Keratinocyte (primary cell): ENCODE data around the gene MPC1. TPM values are rescaled to one million over a fixed set of nuclear protein-coding genes. Genes with fewer than 3 reads are reported as not detected.

Experiments used
- DNase-seq: peaks from one replicate; pipeline ENCODE4 v3.0.0-alpha.2; 2011; ENCODE audit warnings: low read depth, missing footprints, low spot score
- FAIRE-seq: peaks from 2 replicates; lab custom pipeline; 2011; peaks lifted over from hg19 to GRCh38; lab: Jason Lieb, UNC
- H2AFZ ChIP-seq: 2 replicates; pipeline ENCODE4 v1.6.0; 2012; ENCODE audit warnings: low read length, control low read depth, inconsistent platforms; ENCODE audit not compliant: control insufficient read depth
- H3K27ac ChIP-seq: 2 replicates; pipeline ENCODE4 v1.5.1; 2011; ENCODE audit warnings: low read length; ENCODE audit not compliant: control insufficient read depth, insufficient read depth
- H3K27me3 ChIP-seq: 3 replicates; pipeline ENCODE4 v1.6.0; 2011; ENCODE audit warnings: low read length; ENCODE audit not compliant: control insufficient read depth, insufficient read depth; ENCODE audit errors: extremely low read depth
- H3K36me3 ChIP-seq, 2 experiments: 2 replicates in 1 of 2; 3 replicates in 1 of 2; pipeline ENCODE4 v1.5.1; 2011; ENCODE audit warnings: low read length in 2 of 2, mild to moderate bottlenecking in 1 of 2; ENCODE audit not compliant: control insufficient read depth in 2 of 2, insufficient read depth in 2 of 2; ENCODE audit errors: extremely low read depth in 1 of 2
- H3K4me1 ChIP-seq: 3 replicates; pipeline ENCODE4 v1.5.1; 2011; ENCODE audit warnings: low read length; ENCODE audit not compliant: control insufficient read depth, insufficient read depth; ENCODE audit errors: extremely low read depth
- H3K4me2 ChIP-seq: 3 replicates; pipeline ENCODE4 v1.6.0; 2011; ENCODE audit warnings: low read depth, low read length; ENCODE audit not compliant: control insufficient read depth, insufficient read depth; ENCODE audit errors: extremely low read depth
- H3K4me3 ChIP-seq, 3 experiments: fragments of 200-600 bp in 1 of 3; sonication (generic) in 1 of 3; 2 replicates in 2 of 3; 3 replicates in 1 of 3; pipeline ENCODE4 v1.5.1; 2011 to 2016; ENCODE audit warnings: low read length in 3 of 3, mild to moderate bottlenecking in 3 of 3, control low read depth in 2 of 3, inconsistent platforms in 1 of 3, low read depth in 1 of 3, mixed read lengths in 1 of 3, mixed run types in 1 of 3, moderate library complexity in 1 of 3; ENCODE audit not compliant: control insufficient read depth in 2 of 3, insufficient read depth in 2 of 3; ENCODE audit errors: extremely low read depth in 1 of 3
- H3K79me2 ChIP-seq: 2 replicates; pipeline ENCODE4 v1.6.0; 2012; ENCODE audit warnings: low read length; ENCODE audit not compliant: control insufficient read depth, insufficient read depth
- H3K9ac ChIP-seq: 3 replicates; pipeline ENCODE4 v1.6.0; 2011; ENCODE audit warnings: low read length; ENCODE audit not compliant: control insufficient read depth, insufficient read depth; ENCODE audit errors: extremely low read depth
- H3K9me1 ChIP-seq: 3 replicates; pipeline ENCODE4 v1.6.0; 2011; ENCODE audit warnings: low read length; ENCODE audit not compliant: control insufficient read depth, insufficient read depth; ENCODE audit errors: extremely low read depth
- H3K9me3 ChIP-seq: 2 replicates; pipeline ENCODE4 v1.5.1; 2012; ENCODE audit warnings: low read depth, low read length; ENCODE audit not compliant: control insufficient read depth
- H4K20me1 ChIP-seq: 3 replicates; pipeline ENCODE4 v1.6.0; 2011; ENCODE audit warnings: low read length; ENCODE audit not compliant: control insufficient read depth, insufficient read depth; ENCODE audit errors: extremely low read depth
- EZH2 ChIP-seq: IDR thresholded peaks from one replicate; pipeline ENCODE4 v1.6.1; 2012; ENCODE audit warnings: inconsistent platforms, mild to moderate bottlenecking, low read length, moderate library complexity
- dilution Hi-C: fragments of 300-500 bp; cut with MboI; formaldehyde crosslinking; loops from one replicate; pipeline ENCODE4 v1.7.0; 2020; ENCODE audit warnings: low sequenced_read_pairs; ENCODE audit not compliant: extremely low pct_ligation_motif_present
- polyA plus RNA-seq, 5 experiments: library from polyadenylated mRNA; depleted of rRNA in 3 of 5; stranded (reverse) in 3 of 5; stranded (forward) in 1 of 5; unstranded in 1 of 5; fragments of >200 nt; gene quantifications; 1 replicate in 1 of 5; 2 replicates in 3 of 5; 3 replicates in 1 of 5; pipeline versions ENCODE4 v1.2.1 to v1.2.3, GENCODE V29; 2011 to 2012; ENCODE audit warnings: missing spikeins in 2 of 5, low read depth in 1 of 5, low replicate concordance in 1 of 5
- TF ChIP-seq, protein P1 (sequence below), 3 experiments: IDR thresholded peaks in 1 of 3; conservative IDR thresholded peaks in 1 of 3; optimal IDR thresholded peaks in 1 of 3; 2 replicates in 2 of 3; 3 replicates in 1 of 3; pipeline versions ENCODE3 to v1.5.1; 2011; ENCODE audit warnings: low read length in 3 of 3, mild to moderate bottlenecking in 3 of 3, moderate library complexity in 2 of 3, control low read depth in 1 of 3, inconsistent platforms in 1 of 3; ENCODE audit not compliant: insufficient read depth in 2 of 3; ENCODE audit errors: extremely low read depth in 1 of 3

Gene MPC1
- polyA plus RNA-seq, 1 donor (not counting 4 experiments of a cell fraction or from before 2014, with no cell fraction given) = 26.4 TPM

DNA sequence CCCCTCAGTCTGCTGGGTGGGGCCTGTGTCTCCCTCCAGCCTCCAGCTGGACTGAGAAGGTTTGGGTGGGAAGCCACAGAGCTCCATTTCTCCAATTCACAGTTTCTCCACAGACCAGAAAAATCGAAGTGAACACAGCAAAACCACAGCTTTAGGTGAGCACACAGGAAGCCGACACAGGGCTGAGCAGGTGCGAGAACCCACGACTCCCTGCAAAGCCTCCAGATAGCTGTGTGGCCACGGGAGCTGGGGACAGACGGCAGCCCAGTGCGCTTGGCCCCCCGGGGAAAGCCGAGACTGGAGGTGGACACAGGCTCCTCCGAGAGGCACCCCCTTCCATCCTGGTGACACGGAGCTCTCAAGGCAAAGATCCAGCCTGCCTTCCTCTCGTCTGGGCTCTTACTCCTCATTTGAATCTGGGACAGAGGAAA lies 29.0 kb upstream of the MPC1 start:
- Histone ChIP-seq H3K4me3 (no peak overlapping the region), H3K9ac (no peak overlapping the region), H3K79me2 (no peaks in the 10 kb centered on the region), H3K4me2 (no peak overlapping the region), H3K36me3 (no peaks in the 10 kb centered on the region), H4K20me1 (no peaks in the 10 kb centered on the region), H2AFZ (no peak overlapping the region), H3K27me3 (no peaks in the 10 kb centered on the region), H3K27ac (no peak overlapping the region), H3K4me1 (no peaks in the 10 kb centered on the region), H3K9me1 (no peaks in the 10 kb centered on the region), H3K9me3 (no peaks in the 10 kb centered on the region)
- FAIRE-seq (no peak), DNase-seq (no peak)
- no peak for TF ChIP-seq EZH2
- TF ChIP-seq, protein P1, sequence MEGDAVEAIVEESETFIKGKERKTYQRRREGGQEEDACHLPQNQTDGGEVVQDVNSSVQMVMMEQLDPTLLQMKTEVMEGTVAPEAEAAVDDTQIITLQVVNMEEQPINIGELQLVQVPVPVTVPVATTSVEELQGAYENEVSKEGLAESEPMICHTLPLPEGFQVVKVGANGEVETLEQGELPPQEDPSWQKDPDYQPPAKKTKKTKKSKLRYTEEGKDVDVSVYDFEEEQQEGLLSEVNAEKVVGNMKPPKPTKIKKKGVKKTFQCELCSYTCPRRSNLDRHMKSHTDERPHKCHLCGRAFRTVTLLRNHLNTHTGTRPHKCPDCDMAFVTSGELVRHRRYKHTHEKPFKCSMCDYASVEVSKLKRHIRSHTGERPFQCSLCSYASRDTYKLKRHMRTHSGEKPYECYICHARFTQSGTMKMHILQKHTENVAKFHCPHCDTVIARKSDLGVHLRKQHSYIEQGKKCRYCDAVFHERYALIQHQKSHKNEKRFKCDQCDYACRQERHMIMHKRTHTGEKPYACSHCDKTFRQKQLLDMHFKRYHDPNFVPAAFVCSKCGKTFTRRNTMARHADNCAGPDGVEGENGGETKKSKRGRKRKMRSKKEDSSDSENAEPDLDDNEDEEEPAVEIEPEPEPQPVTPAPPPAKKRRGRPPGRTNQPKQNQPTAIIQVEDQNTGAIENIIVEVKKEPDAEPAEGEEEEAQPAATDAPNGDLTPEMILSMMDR (optimal IDR thresholded peaks at IDR 0.05 in 1 of 3, IDR thresholded peaks at IDR 0.05 in 1 of 3, conservative IDR thresholded peaks at IDR 0.05 in 1 of 3; ENCODE audit: extremely low read depth in 1 of 3, insufficient read depth in 2 of 3, low read length in 3 of 3) = no peak
- dilution Hi-C loops = no loop called here

DNA sequence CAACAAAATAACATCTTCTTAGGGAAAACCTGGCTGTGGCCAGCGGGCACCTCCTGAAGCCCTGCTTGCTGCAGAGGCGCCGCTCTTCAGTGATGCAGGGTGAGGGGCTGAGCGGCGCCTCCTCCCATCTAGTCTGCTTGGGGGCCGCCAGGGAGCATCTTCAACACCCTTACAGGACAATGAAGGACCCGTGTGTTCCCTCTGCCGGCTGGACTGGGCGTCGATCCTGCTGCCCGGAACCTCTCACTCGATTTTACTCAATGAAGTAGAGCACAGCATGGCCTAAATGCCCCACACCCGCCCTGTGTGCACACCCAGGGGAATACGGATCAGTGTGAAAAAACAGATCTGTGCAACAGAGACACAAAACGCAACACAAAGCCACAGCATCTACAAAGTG lies 28.5 kb upstream of the MPC1 start:
- no peak for DNase-seq
- dilution Hi-C loops = no loop called here
- Histone ChIP-seq H3K27ac (no peak overlapping the region), H3K27me3 (no peaks in the 10 kb centered on the region), H3K4me3 (no peak overlapping the region), H3K9ac (no peak overlapping the region), H3K4me1 (no peaks in the 10 kb centered on the region), H3K9me3 (no peaks in the 10 kb centered on the region), H4K20me1 (no peaks in the 10 kb centered on the region), H3K4me2 (no peak overlapping the region), H3K9me1 (no peaks in the 10 kb centered on the region), H3K79me2 (no peaks in the 10 kb centered on the region), H3K36me3 (no peaks in the 10 kb centered on the region), H2AFZ (no peak overlapping the region)
- no peak for TF ChIP-seq EZH2
- TF ChIP-seq, protein P1 (optimal IDR thresholded peaks at IDR 0.05 in 1 of 3, IDR thresholded peaks at IDR 0.05 in 1 of 3, conservative IDR thresholded peaks at IDR 0.05 in 1 of 3; ENCODE audit: extremely low read depth in 1 of 3, insufficient read depth in 2 of 3, low read length in 3 of 3) = no peak
- FAIRE-seq = no peak
